Activated T-cell treated with anti-CD3 and anti-CD28 coated beads, Interleukin-2, amount 50 U/mL, for 72 hours (primary cell): ENCODE measurements around the gene SP140. TPM values are rescaled to one million over a fixed set of nuclear protein-coding genes. Genes with fewer than 3 reads are reported as not detected.
"Not testable (repeated sequence)": the region's sequence is repeated elsewhere in the genome, so short reads cannot be mapped to it uniquely, and the experiment has no call there.

Experiments used
- ATAC-seq, 2 donors: fragments of 150-1000 bp; cut with Tn5 transposase; replicated peaks in 1 of 2; 2 replicates each; pipeline ENCODE4 v1.10.0; 2021; ENCODE audit warnings: moderate library complexity in 2 of 2, mild to moderate bottlenecking in 1 of 2
- DNase-seq, 2 donors: peaks; one replicate each; pipeline ENCODE4 v3.0.0; 2021 to 2022; ENCODE audit warnings: mixed read lengths in 1 of 2
- H3K27ac Mint-ChIP-seq: one replicate; pipeline ENCODE4 v1.8.0; 2022; ENCODE audit warnings: mild to moderate bottlenecking, moderate library complexity, mixed read lengths
- H3K27me3 Mint-ChIP-seq: one replicate; pipeline ENCODE4 v1.8.0; 2022; ENCODE audit warnings: low read depth, mixed read lengths
- H3K36me3 Mint-ChIP-seq, 2 donors: one replicate each; pipeline ENCODE4 v1.8.0; 2022; ENCODE audit warnings: mixed read lengths in 2 of 2, mild to moderate bottlenecking in 1 of 2; ENCODE audit not compliant: insufficient read depth in 2 of 2
- H3K4me1 Mint-ChIP-seq: one replicate; pipeline ENCODE4 v1.8.0; 2022; ENCODE audit warnings: low read depth, mixed read lengths
- H3K4me3 Mint-ChIP-seq, 2 donors: one replicate each; pipeline ENCODE4 v1.8.0; 2022; ENCODE audit warnings: mild to moderate bottlenecking in 2 of 2, mixed read lengths in 2 of 2, moderate library complexity in 2 of 2
- H3K9me3 Mint-ChIP-seq, 2 donors: one replicate each; pipeline ENCODE4 v1.8.0; 2022; ENCODE audit warnings: mixed read lengths in 2 of 2
- total RNA-seq, 2 donors: library from RNA; stranded (reverse); gene quantifications; one replicate each; pipeline ENCODE4 v1.2.3, GENCODE V29; 2022

The SP140 gene
- total RNA-seq, 2 donors from 2014 or later: 102 to 109 TPM

DNA sequence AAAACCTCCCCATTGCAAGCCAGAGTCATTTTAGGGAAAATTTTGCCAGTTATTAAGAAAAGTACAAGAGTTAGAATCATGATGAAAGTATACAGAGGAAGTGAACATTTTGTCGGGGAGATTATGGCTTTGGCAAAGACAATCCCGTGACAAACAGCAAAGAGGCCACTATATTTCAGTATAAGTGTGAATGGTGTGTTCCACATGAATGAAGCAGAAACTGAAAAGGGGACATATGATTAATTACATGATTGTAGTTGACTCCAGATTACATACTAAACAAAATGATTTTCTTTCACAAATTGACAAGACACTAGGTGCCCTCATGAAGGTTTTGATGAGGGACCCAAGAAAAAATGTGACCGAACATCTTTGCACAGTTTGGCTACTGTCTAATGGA is 42.0 kb downstream of the SP140 start:
- DNase-seq (no peak), ATAC-seq (peak; percentile 71 to 74)
- H3K27ac Mint-ChIP-seq: peak overlapping the region; percentile 87
- H3K9me3 Mint-ChIP-seq: peaks cover 10 to 15% of the 10 kb centered on the region in 2 donors
- peaks cover 37 to 59% of the 10 kb centered on the region in 2 donors for H3K36me3 Mint-ChIP-seq
- peak overlapping the region; percentile 43 to 53 for H3K4me3 Mint-ChIP-seq
- no peaks in the 10 kb centered on the region for H3K27me3 Mint-ChIP-seq
- H3K4me1 Mint-ChIP-seq: peaks cover 72% of the 10 kb centered on the region

DNA sequence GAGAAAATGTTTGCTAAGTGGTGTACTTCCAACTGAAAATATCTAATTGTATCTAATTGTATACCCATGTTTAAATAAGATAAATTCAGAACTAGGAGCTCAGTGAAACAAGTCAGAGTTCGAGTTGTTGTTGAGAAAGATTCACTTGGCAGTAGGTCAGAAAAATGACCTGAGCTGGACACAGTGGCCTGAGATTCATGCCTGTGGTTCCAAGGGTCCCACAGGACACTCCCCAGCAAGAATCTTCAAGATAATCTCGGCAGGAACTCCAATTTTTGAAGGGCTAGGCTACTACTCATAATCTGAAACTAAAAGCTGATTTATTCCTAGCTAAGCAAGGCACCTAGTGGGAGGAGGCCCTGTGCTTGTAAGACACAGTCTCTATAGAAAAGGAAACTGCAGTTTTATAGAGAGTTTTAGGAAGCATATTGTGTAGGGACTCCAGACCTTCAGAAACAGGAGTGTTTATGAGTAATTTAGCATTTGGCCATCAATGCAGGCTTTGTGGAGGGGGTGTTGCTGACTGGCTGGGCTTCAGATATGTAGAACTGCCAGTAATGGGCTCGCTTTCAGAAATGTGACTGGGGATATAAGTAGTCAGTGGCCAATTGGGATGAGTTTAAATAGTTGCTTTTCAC is 43.2 kb downstream of the SP140 start:
- Mint-ChIP-seq H3K36me3 (peaks cover 38 to 64% of the 10 kb centered on the region in 2 donors), H3K9me3 (peaks cover 13 to 16% of the 10 kb centered on the region in 2 donors), H3K27ac (peak overlapping the region; percentile 96), H3K4me3 (peak overlapping the region; percentile 65 to 77), H3K27me3 (no peaks in the 10 kb centered on the region), H3K4me1 (peaks cover 61% of the 10 kb centered on the region)
- DNase-seq (peak in 1 of 2 donors; percentile 27), ATAC-seq (peak; percentile 57 to 73)

DNA sequence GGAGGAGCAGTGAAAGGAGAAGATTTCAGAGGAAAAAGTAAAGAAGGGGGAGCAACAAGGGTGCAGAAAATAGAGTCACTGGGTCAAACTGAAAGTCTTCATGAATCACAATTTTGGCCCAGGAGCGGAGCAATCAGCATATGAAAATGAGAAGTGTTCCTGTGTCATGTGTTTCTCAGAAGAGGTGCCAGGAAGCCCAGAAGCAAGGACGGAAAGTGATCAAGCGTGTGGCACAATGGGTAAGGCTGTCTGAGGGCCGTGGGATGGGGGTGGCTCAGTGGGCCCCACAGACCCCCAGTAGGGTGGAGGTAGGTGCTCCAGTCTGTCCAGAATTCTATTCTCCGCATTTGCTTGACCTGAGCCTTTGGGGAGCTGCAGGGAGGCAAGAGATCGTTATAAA is 44.2 kb downstream of the SP140 start:
- Mint-ChIP-seq H3K9me3 (peaks cover 13 to 16% of the 10 kb centered on the region in 2 donors), H3K27ac (peak overlapping the region; percentile 96), H3K4me1 (peaks cover 51% of the 10 kb centered on the region), H3K27me3 (no peaks in the 10 kb centered on the region), H3K36me3 (peaks cover 35 to 58% of the 10 kb centered on the region in 2 donors), H3K4me3 (peak overlapping the region; percentile 65 to 77)
- DNase-seq (peak; percentile 45), ATAC-seq (peak; percentile 70 to 72)

DNA sequence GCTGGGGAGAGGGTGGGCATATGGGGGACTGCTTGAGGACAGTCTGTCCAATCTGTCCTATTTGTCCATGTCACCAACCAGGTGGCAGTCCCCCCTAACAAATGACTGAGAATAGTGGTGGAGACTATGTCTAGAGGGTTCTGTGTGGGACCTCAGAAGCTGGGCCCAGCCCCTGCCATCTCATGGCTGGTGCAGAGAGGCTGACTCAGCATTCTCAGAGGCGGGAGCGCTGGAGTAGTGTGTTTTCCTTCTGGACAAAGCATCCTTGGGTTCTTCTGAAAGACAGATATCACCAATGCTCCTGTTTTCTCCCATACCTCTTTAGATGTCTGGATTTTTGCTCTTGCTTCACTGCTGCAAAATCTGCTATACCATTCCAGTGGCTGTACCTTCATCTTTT is 57.4 kb downstream of the SP140 start:
- peaks cover 8 to 22% of the 10 kb centered on the region in 2 donors for H3K36me3 Mint-ChIP-seq

DNA sequence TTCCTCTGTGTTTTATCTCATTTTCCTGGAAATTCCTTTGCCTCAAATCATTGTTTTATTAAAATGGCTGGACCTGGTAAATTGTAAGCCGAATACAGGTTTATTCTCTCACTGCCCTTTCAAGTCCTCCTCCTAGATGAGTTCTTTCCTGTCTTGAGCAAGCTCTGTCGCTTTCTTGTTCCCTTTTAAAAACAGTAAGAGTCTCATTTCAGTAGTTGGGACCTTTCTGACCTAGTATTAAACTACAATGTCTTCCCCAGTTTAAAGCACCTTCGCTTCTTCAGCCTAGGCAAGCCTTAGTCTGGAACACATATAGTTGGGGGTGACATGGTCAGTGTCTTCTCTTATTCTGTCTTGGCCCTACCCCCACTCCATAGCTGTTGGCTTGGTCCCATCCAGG is 60.5 kb downstream of the SP140 start:
- Mint-ChIP-seq H3K36me3 (peaks cover 24 to 33% of the 10 kb centered on the region in 2 donors), H3K9me3 (peaks cover 0 to 6% of the 10 kb centered on the region in 2 donors), H3K4me1 (peaks cover 31% of the 10 kb centered on the region), H3K27me3 (no peaks in the 10 kb centered on the region), H3K4me3 (no peak overlapping the region), H3K27ac (no peak overlapping the region)
- ATAC-seq: no peak
- DNase-seq: no peak

More for the DNA sequence above, 57.4 kb downstream of the SP140 start:
- ATAC-seq: no peak
- Mint-ChIP-seq H3K4me1 (peaks cover 18% of the 10 kb centered on the region), H3K27ac (no peak overlapping the region), H3K9me3 (peaks cover 0 to 2% of the 10 kb centered on the region in 2 donors), H3K27me3 (no peaks in the 10 kb centered on the region), H3K4me3 (no peak overlapping the region)
- no peak for DNase-seq

DNA sequence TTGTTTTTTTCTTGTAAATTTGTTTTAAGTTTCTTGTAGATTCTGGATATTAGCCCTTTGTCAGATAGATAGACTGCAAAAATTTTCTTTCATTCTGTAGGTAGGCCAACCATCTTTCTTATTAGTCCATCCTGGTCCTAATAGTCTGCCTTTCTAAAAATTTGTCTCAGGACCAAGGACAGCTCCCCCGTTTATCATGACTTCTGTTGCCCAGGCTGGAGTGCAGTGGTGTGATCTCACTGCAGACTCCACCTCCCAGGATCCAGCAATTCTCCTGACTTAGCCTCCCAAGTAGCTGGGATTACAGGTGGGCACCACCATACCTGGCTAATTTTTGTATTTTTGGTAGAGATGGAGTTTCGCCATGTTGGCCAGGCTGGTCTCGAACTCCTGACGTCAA is 63.8 kb downstream of the SP140 start:
- peak overlapping the region in 1 of 2 donors; percentile 29 for H3K4me3 Mint-ChIP-seq
- not testable (repeated sequence) for H3K27ac Mint-ChIP-seq
- H3K36me3 Mint-ChIP-seq: peaks cover 37 to 56% of the 10 kb centered on the region in 2 donors

DNA sequence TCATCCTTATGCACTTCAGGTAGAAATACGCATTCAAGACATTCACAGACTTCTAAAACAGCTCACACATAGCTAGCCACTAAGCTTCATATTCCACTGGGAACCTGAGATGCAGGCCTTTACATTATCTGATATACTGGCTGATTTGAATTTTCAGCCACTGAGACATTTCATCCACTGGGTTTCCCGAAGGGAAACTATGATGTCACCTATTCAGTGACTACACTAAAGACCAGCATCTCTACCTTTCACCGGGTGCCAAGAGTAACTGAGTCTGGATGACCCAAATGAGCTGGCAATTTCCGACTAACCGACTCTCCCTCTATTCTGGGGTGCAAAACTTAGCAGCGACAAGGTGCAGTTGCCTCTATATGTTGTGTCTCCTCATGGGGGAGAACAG is 69.7 kb downstream of the SP140 start:
- no peak for ATAC-seq
- H3K27ac Mint-ChIP-seq: no peak overlapping the region

More for the DNA sequence above, 63.8 kb downstream of the SP140 start:
- not testable (repeated sequence) for H3K9me3 Mint-ChIP-seq, H3K27me3 Mint-ChIP-seq, DNase-seq, ATAC-seq
- peaks cover 31% of the 10 kb centered on the region for H3K4me1 Mint-ChIP-seq

DNA sequence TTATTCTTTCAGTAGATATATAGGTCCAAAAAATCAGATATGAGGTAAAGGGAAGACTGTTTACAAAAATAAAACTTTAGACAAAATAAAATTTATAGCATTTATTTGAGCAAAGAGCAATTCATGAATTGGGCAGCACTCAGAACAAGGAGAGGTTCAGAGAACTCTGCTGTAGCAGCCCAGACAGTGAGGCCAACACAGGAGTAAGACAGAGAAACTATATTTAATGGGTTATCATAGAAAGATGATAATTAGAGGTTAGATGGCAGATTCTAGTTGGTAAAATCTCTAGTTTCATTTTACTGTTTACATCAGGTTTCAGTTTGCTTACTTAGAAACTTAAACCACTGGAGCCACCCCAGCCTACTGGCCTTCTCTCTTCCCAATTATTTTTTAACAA is 71.4 kb downstream of the SP140 start:
- H3K4me3 Mint-ChIP-seq: no peak overlapping the region
- peaks cover 49 to 87% of the 10 kb centered on the region in 2 donors for H3K36me3 Mint-ChIP-seq
- no peak for ATAC-seq
- no peaks in the 10 kb centered on the region for H3K27me3 Mint-ChIP-seq
- no peak for DNase-seq
- H3K4me1 Mint-ChIP-seq: peaks cover 12% of the 10 kb centered on the region
- H3K27ac Mint-ChIP-seq: no peak overlapping the region
- peaks cover 9 to 12% of the 10 kb centered on the region in 2 donors for H3K9me3 Mint-ChIP-seq

More for the DNA sequence above, 69.7 kb downstream of the SP140 start:
- Mint-ChIP-seq H3K36me3 (peaks cover 44 to 80% of the 10 kb centered on the region in 2 donors), H3K4me3 (no peak overlapping the region), H3K27me3 (no peaks in the 10 kb centered on the region), H3K9me3 (peaks cover 2 to 5% of the 10 kb centered on the region in 2 donors), H3K4me1 (peaks cover 12% of the 10 kb centered on the region)
- no peak for DNase-seq

DNA sequence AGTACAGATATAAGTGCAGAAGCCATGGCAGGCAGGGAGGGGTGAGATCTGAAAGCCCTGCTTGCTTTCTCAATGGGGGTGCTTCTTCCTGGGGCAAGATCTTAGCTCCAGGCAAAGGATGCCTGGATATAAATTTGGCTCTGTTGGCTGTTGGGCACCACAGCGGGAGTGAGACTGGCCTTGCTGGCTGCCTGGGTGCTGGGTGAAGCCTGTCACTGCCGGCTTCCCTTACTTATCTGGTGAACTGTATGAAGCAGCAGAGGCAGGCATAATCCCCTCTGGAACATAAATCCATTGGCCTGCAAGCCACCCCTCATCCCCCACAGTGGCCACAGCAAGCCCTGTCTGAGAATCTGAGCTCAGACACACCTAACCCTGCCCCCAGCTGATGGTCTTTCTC is 74.1 kb downstream of the SP140 start:
- Mint-ChIP-seq H3K27ac (no peak overlapping the region), H3K36me3 (peaks cover 45 to 76% of the 10 kb centered on the region in 2 donors), H3K27me3 (no peaks in the 10 kb centered on the region), H3K4me3 (no peak overlapping the region), H3K9me3 (peaks cover 17 to 21% of the 10 kb centered on the region in 2 donors), H3K4me1 (peaks cover 12% of the 10 kb centered on the region)
- no peak for DNase-seq
- ATAC-seq: no peak

DNA sequence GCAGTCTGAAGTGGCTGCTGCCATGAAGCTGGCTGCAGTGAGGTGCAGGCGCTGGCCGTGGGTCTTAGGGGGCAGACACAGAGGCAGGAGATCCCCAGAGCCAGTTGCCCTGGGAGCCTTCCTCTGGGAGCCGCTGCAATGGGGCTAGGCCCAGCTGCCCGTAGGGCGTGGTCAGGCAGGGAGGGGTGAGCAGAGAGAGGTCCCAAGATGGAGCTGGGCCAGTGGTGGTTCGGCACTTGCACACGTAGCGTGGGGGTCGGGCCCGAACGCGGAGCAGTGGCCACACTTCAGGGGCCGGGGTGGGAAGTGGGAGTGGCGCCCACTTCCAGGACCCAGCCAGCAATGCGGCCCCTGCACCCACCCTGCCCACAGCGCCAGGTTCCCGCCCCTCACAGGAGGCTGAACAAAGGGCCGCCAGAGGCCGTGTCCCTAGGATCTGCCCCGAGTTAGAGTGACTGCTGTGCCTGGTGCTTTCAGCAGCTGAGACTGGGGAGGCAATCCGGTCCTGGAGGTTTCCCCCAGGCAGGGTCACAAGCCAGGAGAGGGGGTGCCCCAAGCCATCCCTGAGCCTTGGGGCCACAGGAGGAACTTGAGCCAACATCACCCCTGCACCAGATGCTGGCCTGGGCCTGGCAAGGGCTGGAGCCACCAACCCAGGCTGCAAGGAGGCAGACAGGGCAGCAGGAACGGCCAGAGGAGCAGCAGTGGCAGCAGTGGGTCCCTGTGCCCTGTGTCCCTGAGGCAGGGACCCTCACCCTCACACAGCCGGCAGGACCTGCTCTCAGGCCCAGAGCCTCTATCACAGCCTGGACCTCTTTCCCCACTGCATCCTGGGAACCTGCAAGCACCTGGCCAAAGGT is 80.1 kb downstream of the SP140 start:
- Mint-ChIP-seq H3K27me3 (no peaks in the 10 kb centered on the region), H3K4me1 (peaks cover 5% of the 10 kb centered on the region), H3K36me3 (peaks cover 16 to 28% of the 10 kb centered on the region in 2 donors), H3K9me3 (peaks cover 12 to 14% of the 10 kb centered on the region in 2 donors), H3K4me3 (no peak overlapping the region), H3K27ac (no peak overlapping the region)
- ATAC-seq (peak; percentile 15), DNase-seq (no peak)

DNA sequence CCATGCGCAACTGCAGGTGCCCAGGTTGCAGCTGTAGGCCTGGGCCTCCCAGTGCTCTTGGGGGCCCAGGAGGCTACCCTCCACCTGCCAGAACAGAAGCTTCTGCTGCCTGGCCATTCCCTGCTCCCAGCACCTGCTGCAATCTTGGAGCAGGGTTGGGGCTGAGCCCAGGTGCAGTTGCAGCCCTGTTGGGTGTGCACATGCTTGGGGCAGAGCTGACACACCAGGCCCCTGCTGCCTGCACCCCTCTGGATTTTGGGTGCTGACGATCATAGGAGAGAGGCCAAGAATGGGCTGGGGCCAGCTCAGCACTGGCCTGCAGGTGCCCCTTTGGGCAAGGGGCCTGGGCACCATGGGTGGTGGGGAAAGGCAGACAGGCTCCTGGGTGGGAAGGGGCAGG is 80.9 kb downstream of the SP140 start:
- H3K27me3 Mint-ChIP-seq: no peaks in the 10 kb centered on the region
- H3K36me3 Mint-ChIP-seq: peaks cover 14 to 21% of the 10 kb centered on the region in 2 donors
- DNase-seq (no peak), ATAC-seq (peak in 1 of 2 donors; percentile 17)
- no peak overlapping the region for H3K27ac Mint-ChIP-seq
- peaks cover 5% of the 10 kb centered on the region for H3K4me1 Mint-ChIP-seq
- H3K9me3 Mint-ChIP-seq: peaks cover 11 to 12% of the 10 kb centered on the region in 2 donors
- no peak overlapping the region for H3K4me3 Mint-ChIP-seq

DNA sequence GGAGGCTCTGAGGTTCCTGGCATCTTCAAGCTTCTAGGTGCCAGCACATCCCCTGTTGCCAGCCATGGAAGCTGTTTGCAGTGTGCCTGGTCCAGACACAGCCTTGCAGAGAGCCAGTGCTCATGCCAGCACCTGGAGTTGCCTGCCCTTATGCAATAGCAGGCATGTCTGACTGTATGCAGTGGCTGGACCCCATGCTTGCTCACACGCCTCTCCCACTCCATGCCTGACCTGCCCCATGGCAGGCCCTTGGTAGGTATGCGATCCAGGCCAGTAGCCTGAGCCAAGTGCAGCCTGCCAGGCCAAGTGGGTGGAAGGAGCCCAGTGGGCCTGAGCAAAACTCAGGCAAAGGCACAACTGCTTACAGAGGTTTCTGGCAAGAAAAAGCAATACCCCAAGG is 81.9 kb downstream of the SP140 start:
- Mint-ChIP-seq H3K27me3 (no peaks in the 10 kb centered on the region), H3K36me3 (peaks cover 11 to 22% of the 10 kb centered on the region in 2 donors), H3K27ac (no peak overlapping the region), H3K4me1 (peaks cover 5% of the 10 kb centered on the region), H3K9me3 (peaks cover 6 to 9% of the 10 kb centered on the region in 2 donors), H3K4me3 (no peak overlapping the region)
- no peak for DNase-seq
- ATAC-seq: no peak

DNA sequence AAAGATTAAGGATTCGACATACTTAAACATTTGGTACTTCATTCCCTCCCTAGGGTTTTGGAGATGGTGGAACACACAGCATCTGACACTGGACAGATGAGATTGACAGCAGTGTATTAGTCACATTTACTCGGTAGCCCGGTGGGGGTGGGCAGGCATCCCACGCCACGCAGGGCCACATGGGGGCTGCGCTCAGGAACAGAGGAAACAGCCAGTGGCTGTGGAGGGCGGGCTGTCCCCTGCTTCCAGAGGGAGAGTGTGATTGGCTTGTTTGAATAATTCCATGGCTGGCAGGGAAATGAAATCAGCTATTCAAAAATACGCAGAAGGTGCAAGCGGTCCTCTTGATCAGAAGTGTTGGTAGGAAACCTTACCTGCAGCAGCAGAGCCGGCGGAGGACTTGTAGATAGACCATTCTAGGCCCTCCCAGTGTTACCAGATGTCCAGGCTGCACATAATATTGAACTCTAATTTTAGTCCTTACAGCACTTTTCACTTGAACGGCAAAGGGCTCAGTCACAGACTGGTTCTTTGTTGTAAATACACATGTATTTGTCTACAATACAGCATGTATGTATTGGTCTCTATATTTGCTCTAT is 83.0 kb downstream of the SP140 start:
- Mint-ChIP-seq H3K4me3 (no peak overlapping the region), H3K36me3 (peaks cover 12 to 24% of the 10 kb centered on the region in 2 donors), H3K9me3 (peaks cover 1 to 2% of the 10 kb centered on the region in 2 donors), H3K4me1 (peaks cover 5% of the 10 kb centered on the region), H3K27me3 (no peaks in the 10 kb centered on the region), H3K27ac (peak overlapping the region; percentile 21)
- DNase-seq (no peak), ATAC-seq (no peak)
